ACC112 (cell line): ENCODE data around the gene GSC2.

Experiments used
- H2AFZ ChIP-seq: fragments of 200-600 bp; sonication (generic); one replicate; pipeline ENCODE4 v1.6.0; 2017; ENCODE audit warnings: antibody characterized with exemption, low read length; ENCODE audit not compliant: unreplicated experiment
- H3K27ac ChIP-seq: fragments of 200-600 bp; sonication (generic); 2 replicates; pipeline ENCODE4 v1.5.1; 2014; ENCODE audit warnings: low read depth, mild to moderate bottlenecking, antibody characterized with exemption, low read length, moderate library complexity
- H3K27me3 ChIP-seq: fragments of 200-600 bp; sonication (generic); 2 replicates; pipeline ENCODE4 v1.6.1; 2014; ENCODE audit warnings: mild to moderate bottlenecking, antibody characterized with exemption, low read length, moderate library complexity, mixed read lengths; ENCODE audit not compliant: insufficient read depth
- H3K36me3 ChIP-seq: fragments of 200-600 bp; sonication (generic); 2 replicates; pipeline ENCODE4 v1.6.1; 2016; ENCODE audit warnings: mild to moderate bottlenecking, antibody characterized with exemption, low read length, moderate library complexity, mixed read lengths; ENCODE audit not compliant: insufficient read depth
- H3K4me1 ChIP-seq: fragments of 200-600 bp; sonication (generic); one replicate; pipeline ENCODE4 v1.6.1; 2016; ENCODE audit warnings: low read length, mixed read lengths; ENCODE audit not compliant: insufficient read depth, unreplicated experiment, control insufficient read depth
- H3K4me3 ChIP-seq: fragments of 200-600 bp; sonication (generic); 2 replicates; pipeline ENCODE4 v1.5.1; 2014; ENCODE audit warnings: mild to moderate bottlenecking, low read depth, low read length
- H3K79me2 ChIP-seq: fragments of 200-600 bp; sonication (generic); one replicate; pipeline ENCODE4 v1.6.0; 2016; ENCODE audit warnings: low read length; ENCODE audit not compliant: control insufficient read depth, unreplicated experiment, insufficient read depth

GSC2 gene

GRCh38 chr22:19149991-19150390 is at the start of gene GSC2:
Gene GSC2 (minus strand): TSS chr22:19150292. CDS start chr22:19150283, 9 bp downstream.
- H3K27me3 ChIP-seq = peaks cover 52% of the 10 kb centered on the region
- no peaks in the 10 kb centered on the region for H3K4me1 ChIP-seq
- no peaks in the 10 kb centered on the region for H3K36me3 ChIP-seq
- H2AFZ ChIP-seq = no peak within 1 kb of the TSS
- H3K27ac ChIP-seq = no peak within 1 kb of the TSS
- no peak within 1 kb of the TSS for H3K4me3 ChIP-seq
- H3K79me2 ChIP-seq = no peaks in the 10 kb centered on the region

GRCh38 chr22:19199479-19199878 is 49.4 kb upstream of the GSC2 start:
- no peaks in the 10 kb centered on the region for H3K4me1 ChIP-seq
- H3K27ac ChIP-seq = no peak overlapping the region
- H2AFZ ChIP-seq = no peak overlapping the region
- no peak overlapping the region for H3K4me3 ChIP-seq
- no peaks in the 10 kb centered on the region for H3K36me3 ChIP-seq
- no peaks in the 10 kb centered on the region for H3K27me3 ChIP-seq
- H3K79me2 ChIP-seq = no peaks in the 10 kb centered on the region

GRCh38 chr22:19197997-19198865 is 48.1 kb upstream of the GSC2 start:
- Histone ChIP-seq H3K4me3 (no peak overlapping the region), H3K27me3 (no peaks in the 10 kb centered on the region), H2AFZ (no peak overlapping the region), H3K27ac (no peak overlapping the region), H3K79me2 (no peaks in the 10 kb centered on the region), H3K4me1 (no peaks in the 10 kb centered on the region), H3K36me3 (no peaks in the 10 kb centered on the region)

GRCh38 chr22:19196841-19197612 is 46.9 kb upstream of the GSC2 start:
- Histone ChIP-seq H3K27ac (no peak overlapping the region), H3K4me1 (no peaks in the 10 kb centered on the region), H3K36me3 (no peaks in the 10 kb centered on the region)

GRCh38 chr22:19195796-19196731 is 46.0 kb upstream of the GSC2 start:
- Histone ChIP-seq H3K4me3 (no peak overlapping the region), H3K27ac (no peak overlapping the region), H2AFZ (no peak overlapping the region), H3K36me3 (no peaks in the 10 kb centered on the region), H3K4me1 (no peaks in the 10 kb centered on the region), H3K79me2 (no peaks in the 10 kb centered on the region), H3K27me3 (no peaks in the 10 kb centered on the region)

More at GRCh38 chr22:19196841-19197612, 46.9 kb upstream of the GSC2 start:
- H2AFZ ChIP-seq = no peak overlapping the region
- H3K79me2 ChIP-seq = no peaks in the 10 kb centered on the region
- no peaks in the 10 kb centered on the region for H3K27me3 ChIP-seq
- H3K4me3 ChIP-seq = no peak overlapping the region

- Histone ChIP-seq H3K4me3 (no peak overlapping the region), H3K27me3 (no peaks in the 10 kb centered on the region), H2AFZ (no peak overlapping the region), H3K79me2 (no peaks in the 10 kb centered on the region), H3K27ac (no peak overlapping the region), H3K36me3 (no peaks in the 10 kb centered on the region), H3K4me1 (no peaks in the 10 kb centered on the region)
These were observed 44.9 kb upstream of the GSC2 start for GRCh38 chr22:19194766-19195536.

GRCh38 chr22:19193879-19194278 is 43.8 kb upstream of the GSC2 start:
- Histone ChIP-seq H3K79me2 (no peaks in the 10 kb centered on the region), H3K27ac (no peak overlapping the region), H3K36me3 (no peaks in the 10 kb centered on the region), H3K27me3 (no peaks in the 10 kb centered on the region), H3K4me3 (no peak overlapping the region), H2AFZ (no peak overlapping the region), H3K4me1 (no peaks in the 10 kb centered on the region)

GRCh38 chr22:19187716-19188563 is 37.8 kb upstream of the GSC2 start:
- no peaks in the 10 kb centered on the region for H3K4me1 ChIP-seq
- H2AFZ ChIP-seq = no peak overlapping the region
- H3K79me2 ChIP-seq = no peaks in the 10 kb centered on the region
- no peaks in the 10 kb centered on the region for H3K36me3 ChIP-seq
- no peak overlapping the region for H3K4me3 ChIP-seq
- H3K27ac ChIP-seq = no peak overlapping the region
- no peaks in the 10 kb centered on the region for H3K27me3 ChIP-seq

GRCh38 chr22:19184276-19184997 is 34.3 kb upstream of the GSC2 start:
- H3K79me2 ChIP-seq = no peaks in the 10 kb centered on the region
- no peak overlapping the region for H3K27ac ChIP-seq
- H2AFZ ChIP-seq = no peak overlapping the region
- H3K27me3 ChIP-seq = no peaks in the 10 kb centered on the region
- no peaks in the 10 kb centered on the region for H3K36me3 ChIP-seq
- H3K4me3 ChIP-seq = no peak overlapping the region
- H3K4me1 ChIP-seq = no peaks in the 10 kb centered on the region
